OCI-LY1 (cell line): ENCODE data around the gene PDCD1LG2.

Experiments used
- H2AFZ ChIP-seq: fragments of 200-600 bp; sonication (generic), shearing (Covaris generic); 2 replicates; pipeline ENCODE4 v1.6.0; 2014; ENCODE audit warnings: antibody characterized with exemption, mild to moderate bottlenecking, low read length
- H3F3A ChIP-seq: fragments of 200-600 bp; sonication (generic), shearing (Covaris generic); 2 replicates; pipeline ENCODE4 v1.6.0; 2014; ENCODE audit warnings: mild to moderate bottlenecking, antibody characterized with exemption, low read length, moderate library complexity; ENCODE audit not compliant: insufficient read depth
- H3K27ac ChIP-seq: fragments of 200-600 bp; sonication (generic); 2 replicates; pipeline ENCODE4 v1.5.1; 2014; ENCODE audit warnings: low read length, mixed run types, mild to moderate bottlenecking, low read depth; ENCODE audit not compliant: poor library complexity, severe bottlenecking
- H3K27me3 ChIP-seq: fragments of 200-600 bp; sonication (generic); 2 replicates; pipeline ENCODE4 v1.6.0; 2014; ENCODE audit warnings: antibody characterized with exemption, mild to moderate bottlenecking, low read length, moderate library complexity; ENCODE audit not compliant: insufficient read depth
- H3K36me3 ChIP-seq: fragments of 200-600 bp; sonication (generic); 2 replicates; pipeline ENCODE4 v1.6.1; 2014; ENCODE audit warnings: mild to moderate bottlenecking, antibody characterized with exemption, low read length, moderate library complexity, mixed read lengths; ENCODE audit not compliant: insufficient read depth
- H3K4me1 ChIP-seq: fragments of 200-600 bp; sonication (generic); 2 replicates; pipeline ENCODE4 v1.5.1; 2014; ENCODE audit warnings: mild to moderate bottlenecking, low read length, moderate library complexity; ENCODE audit not compliant: insufficient read depth, severe bottlenecking
- H3K4me2 ChIP-seq: fragments of 200-600 bp; sonication (generic), shearing (Covaris generic); 2 replicates; pipeline ENCODE4 v1.6.1; 2014; ENCODE audit warnings: low read length
- H3K4me3 ChIP-seq: fragments of 200-600 bp; sonication (generic); 2 replicates; pipeline ENCODE4 v1.5.1; 2014; ENCODE audit warnings: low read length, low read depth, mild to moderate bottlenecking, mixed read lengths; ENCODE audit not compliant: poor library complexity, severe bottlenecking
- H3K79me2 ChIP-seq: fragments of 200-600 bp; shearing (Covaris generic); 2 replicates; pipeline ENCODE4 v1.6.1; 2016; ENCODE audit warnings: mixed run types, low read length, mixed read lengths; ENCODE audit not compliant: insufficient read depth
- H3K9ac ChIP-seq: fragments of 200-600 bp; sonication (generic), shearing (Covaris generic); 2 replicates; pipeline ENCODE4 v1.6.1; 2014; ENCODE audit warnings: mild to moderate bottlenecking, low read length, mixed read lengths
- H3K9me2 ChIP-seq: fragments of 200-600 bp; sonication (generic), shearing (Covaris generic); 2 replicates; pipeline ENCODE4 v1.6.1; 2014; ENCODE audit warnings: low read depth, mild to moderate bottlenecking, low read length, mixed read lengths
- H3K9me3 ChIP-seq: fragments of 200-600 bp; shearing (Covaris generic); 2 replicates; pipeline ENCODE4 v1.6.1; 2014; ENCODE audit warnings: low read length, mixed read lengths
- H4K20me1 ChIP-seq: fragments of 200-600 bp; sonication (generic), shearing (Covaris generic); 2 replicates; pipeline ENCODE4 v1.6.0; 2016; ENCODE audit warnings: mild to moderate bottlenecking, low read length; ENCODE audit not compliant: insufficient read depth
- CTCF ChIP-seq: fragments of 200-600 bp; sonication (generic), shearing (Covaris generic); IDR thresholded peaks from 2 replicates; pipeline ENCODE4 v1.5.1; 2017; ENCODE audit warnings: mild to moderate bottlenecking, antibody characterized with exemption, low read length, moderate library complexity, mixed read lengths
- EZH2 ChIP-seq: fragments of 200-600 bp; sonication (generic), shearing (Covaris generic); IDR thresholded peaks from 2 replicates; pipeline ENCODE4 v1.8.0; 2017; ENCODE audit warnings: borderline replicate concordance, mixed run types, mild to moderate bottlenecking, antibody characterized with exemption, low read length, moderate library complexity, mixed read lengths

Gene PDCD1LG2

GRCh38 chr9:5614192-5614591, 103.9 kb downstream of the PDCD1LG2 start:
- H3K4me2 ChIP-seq = no peak overlapping the region
- H3K4me1 ChIP-seq = peaks cover 33% of the 10 kb centered on the region
- no peak overlapping the region for H2AFZ ChIP-seq
- no peak overlapping the region for H3K4me3 ChIP-seq
- no peaks in the 10 kb centered on the region for H3F3A ChIP-seq
- no peak overlapping the region for H3K9ac ChIP-seq
- peaks cover 4% of the 10 kb centered on the region; the same call in 1 of the 2 replicates for H3K79me2 ChIP-seq
- H3K9me2 ChIP-seq = no peaks in the 10 kb centered on the region
- H3K9me3 ChIP-seq = no peaks in the 10 kb centered on the region
- TF ChIP-seq CTCF (no peak), EZH2 (no peak)
- no peaks in the 10 kb centered on the region for H3K27me3 ChIP-seq
- H3K27ac ChIP-seq = no peak overlapping the region
- H4K20me1 ChIP-seq = no peaks in the 10 kb centered on the region
- H3K36me3 ChIP-seq = no peaks in the 10 kb centered on the region

- TF ChIP-seq CTCF = no peak
- H3K79me2 ChIP-seq = peaks cover 8% of the 10 kb centered on the region; the same call in 1 of the 2 replicates
Measured at GRCh38 chr9:5614985-5615384, 104.7 kb downstream of the PDCD1LG2 start.

GRCh38 chr9:5617749-5618148, 107.4 kb downstream of the PDCD1LG2 start:
- H3K79me2 ChIP-seq = peaks cover 17% of the 10 kb centered on the region
- H3K9ac ChIP-seq = no peak overlapping the region
- no peak for TF ChIP-seq CTCF
- H3K9me2 ChIP-seq = no peaks in the 10 kb centered on the region
- H3K4me3 ChIP-seq = peak overlapping the region; percentile 3
- H3F3A ChIP-seq = no peaks in the 10 kb centered on the region
- no peaks in the 10 kb centered on the region for H3K27me3 ChIP-seq
- H3K4me1 ChIP-seq = peaks cover 19% of the 10 kb centered on the region
- H3K9me3 ChIP-seq = no peaks in the 10 kb centered on the region
- peak overlapping the region; percentile 81 for H3K27ac ChIP-seq
- no peaks in the 10 kb centered on the region for H4K20me1 ChIP-seq
- H2AFZ ChIP-seq = no peak overlapping the region
- peaks cover 10% of the 10 kb centered on the region; the same call in 1 of the 2 replicates for H3K36me3 ChIP-seq
- H3K4me2 ChIP-seq = peak overlapping the region; percentile 35

More at GRCh38 chr9:5614985-5615384, 104.7 kb downstream of the PDCD1LG2 start:
- peaks cover 26% of the 10 kb centered on the region for H3K4me1 ChIP-seq
- H4K20me1 ChIP-seq = no peaks in the 10 kb centered on the region
- H3K4me2 ChIP-seq = no peak overlapping the region
- no peaks in the 10 kb centered on the region for H3K27me3 ChIP-seq
- H2AFZ ChIP-seq = no peak overlapping the region
- no peak overlapping the region for H3K27ac ChIP-seq
- no peaks in the 10 kb centered on the region for H3K36me3 ChIP-seq
- H3K9me3 ChIP-seq = no peaks in the 10 kb centered on the region
- H3K9ac ChIP-seq = no peak overlapping the region
- H3F3A ChIP-seq = no peaks in the 10 kb centered on the region
- H3K4me3 ChIP-seq = no peak overlapping the region
- H3K9me2 ChIP-seq = no peaks in the 10 kb centered on the region
